Measurements from ENCODE around the gene SHB. TPM values are rescaled to one million over a fixed set of nuclear protein-coding genes. Genes with fewer than 3 reads are reported as not detected.

The SHB gene
- total and polyA plus RNA-seq, 8 donors: 3.5 to 37.7 (median 8.5) TPM

DNA sequence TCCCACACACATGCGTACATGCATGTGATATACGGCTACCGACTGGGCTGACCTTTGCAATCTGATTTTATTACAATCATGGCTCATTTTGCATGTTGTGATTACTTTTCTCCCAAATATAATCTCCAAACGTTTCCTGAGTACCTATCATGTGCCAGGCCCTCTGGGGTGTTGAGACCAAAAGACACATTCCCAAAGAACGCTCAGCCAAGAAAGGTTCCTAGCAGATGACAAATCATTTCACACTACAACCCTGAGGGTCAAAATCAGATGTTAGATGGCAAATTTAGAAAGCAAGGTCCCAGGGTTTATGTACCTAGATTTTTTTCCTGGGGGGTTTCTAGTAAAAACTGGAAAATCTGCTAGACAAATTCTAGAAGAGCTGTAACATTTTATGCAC is 132.7 kb downstream of the SHB start:
- no peak for DNase-seq
- WGBS, 5 donors: 82 to 88% (median 86%) methylated on average over 5 of the region's 5 CpGs
- Histone ChIP-seq H3K9me3 (no peaks in the 10 kb centered on the region), H3K4me1 (peaks cover 0 to 22% (median 15%) of the 10 kb centered on the region in 4 donors), H3K4me3 (no peak overlapping the region), H3K27me3 (no peaks in the 10 kb centered on the region), H3K36me3 (peaks cover 0 to 13% (median 1%) of the 10 kb centered on the region in 4 donors), H3K27ac (no peak overlapping the region)
- TF ChIP-seq, protein P1, sequence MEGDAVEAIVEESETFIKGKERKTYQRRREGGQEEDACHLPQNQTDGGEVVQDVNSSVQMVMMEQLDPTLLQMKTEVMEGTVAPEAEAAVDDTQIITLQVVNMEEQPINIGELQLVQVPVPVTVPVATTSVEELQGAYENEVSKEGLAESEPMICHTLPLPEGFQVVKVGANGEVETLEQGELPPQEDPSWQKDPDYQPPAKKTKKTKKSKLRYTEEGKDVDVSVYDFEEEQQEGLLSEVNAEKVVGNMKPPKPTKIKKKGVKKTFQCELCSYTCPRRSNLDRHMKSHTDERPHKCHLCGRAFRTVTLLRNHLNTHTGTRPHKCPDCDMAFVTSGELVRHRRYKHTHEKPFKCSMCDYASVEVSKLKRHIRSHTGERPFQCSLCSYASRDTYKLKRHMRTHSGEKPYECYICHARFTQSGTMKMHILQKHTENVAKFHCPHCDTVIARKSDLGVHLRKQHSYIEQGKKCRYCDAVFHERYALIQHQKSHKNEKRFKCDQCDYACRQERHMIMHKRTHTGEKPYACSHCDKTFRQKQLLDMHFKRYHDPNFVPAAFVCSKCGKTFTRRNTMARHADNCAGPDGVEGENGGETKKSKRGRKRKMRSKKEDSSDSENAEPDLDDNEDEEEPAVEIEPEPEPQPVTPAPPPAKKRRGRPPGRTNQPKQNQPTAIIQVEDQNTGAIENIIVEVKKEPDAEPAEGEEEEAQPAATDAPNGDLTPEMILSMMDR (IDR thresholded peaks at IDR 0.05): no peak
- TF ChIP-seq POLR2A (IDR thresholded peaks at IDR 0.05): no peak
- TF ChIP-seq EP300 (IDR thresholded peaks at IDR 0.05): no peak
- no peak for TF ChIP-seq POLR2AphosphoS5 (IDR thresholded peaks at IDR 0.05)
- intact Hi-C loops (cut with DNase I; ENCODE audit: low total_unique reads): no loop called here

DNA sequence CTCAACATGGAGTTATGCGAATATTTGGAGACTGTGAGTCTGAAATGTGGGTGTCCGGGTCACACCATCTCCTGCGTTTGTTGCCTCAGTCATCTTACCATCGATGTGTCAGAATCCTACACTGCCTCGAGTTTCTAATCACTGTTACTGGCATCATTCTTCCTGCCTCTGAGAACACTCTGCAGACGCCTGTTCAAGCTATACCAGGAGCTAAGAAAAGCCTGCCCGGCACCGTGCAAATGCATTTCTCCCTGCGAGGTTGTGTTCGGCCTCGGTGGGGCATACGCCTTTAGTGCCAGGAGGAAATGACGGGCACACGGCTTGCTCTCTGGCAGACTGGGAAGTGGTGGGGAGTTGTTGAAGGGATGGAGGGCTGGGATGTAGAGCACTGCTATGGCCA is 133.9 kb downstream of the SHB start:
- no peak overlapping the region for H3K4me3 ChIP-seq
- H3K36me3 ChIP-seq: peaks cover 0 to 12% (median 1%) of the 10 kb centered on the region in 4 donors
- TF ChIP-seq, protein P1 (IDR thresholded peaks at IDR 0.05): no peak
- TF ChIP-seq EP300 (IDR thresholded peaks at IDR 0.05): no peak
- TF ChIP-seq POLR2AphosphoS5 (IDR thresholded peaks at IDR 0.05): no peak
- no peak for TF ChIP-seq POLR2A (IDR thresholded peaks at IDR 0.05)
- H3K27ac ChIP-seq: no peak overlapping the region
- no peak for DNase-seq
- H3K9me3 ChIP-seq: no peaks in the 10 kb centered on the region
- intact Hi-C loops (cut with DNase I; ENCODE audit: low total_unique reads): no loop called here
- 89 to 93% (median 91%) methylated on average over 14 of the region's 14 CpGs for WGBS, 5 donors
- no peaks in the 10 kb centered on the region for H3K27me3 ChIP-seq
- peaks cover 0 to 22% (median 15%) of the 10 kb centered on the region in 4 donors for H3K4me1 ChIP-seq

DNA sequence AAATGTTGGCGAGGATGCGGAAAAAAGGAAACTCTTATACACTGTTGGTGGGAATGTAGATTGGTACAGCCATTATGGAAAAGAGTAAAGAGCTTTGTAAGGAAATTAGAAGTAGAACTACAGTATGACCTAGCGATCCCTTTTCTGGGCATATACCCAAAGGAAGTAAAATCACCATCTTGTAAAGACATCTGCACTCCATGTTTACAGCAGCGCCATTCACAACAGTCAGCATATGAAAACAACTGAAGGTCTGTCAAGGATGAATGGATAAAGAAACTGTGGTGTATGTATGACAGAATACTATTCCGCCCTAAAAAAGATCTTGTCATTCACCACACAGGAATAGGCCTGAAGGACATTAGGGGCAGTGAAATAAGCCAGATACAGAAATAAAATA is 137.4 kb downstream of the SHB start:
- no peaks in the 10 kb centered on the region for H3K9me3 ChIP-seq
- no peak overlapping the region for H3K4me3 ChIP-seq
- H3K4me1 ChIP-seq: peaks cover 0 to 17% (median 5%) of the 10 kb centered on the region in 4 donors
- TF ChIP-seq, protein P1 (IDR thresholded peaks at IDR 0.05): no peak
- no peak for TF ChIP-seq POLR2A (IDR thresholded peaks at IDR 0.05)
- no peak for TF ChIP-seq EP300 (IDR thresholded peaks at IDR 0.05)
- TF ChIP-seq POLR2AphosphoS5 (IDR thresholded peaks at IDR 0.05): no peak
- H3K27ac ChIP-seq: no peak overlapping the region
- DNase-seq: no peak
- intact Hi-C loops (cut with DNase I; ENCODE audit: low total_unique reads): no loop called here
- peaks cover 6 to 13% (median 8%) of the 10 kb centered on the region in 4 donors for H3K36me3 ChIP-seq
- no peaks in the 10 kb centered on the region for H3K27me3 ChIP-seq
- 91 to 98% (median 94%) methylated on average over 5 of the region's 5 CpGs for WGBS, 5 donors

DNA sequence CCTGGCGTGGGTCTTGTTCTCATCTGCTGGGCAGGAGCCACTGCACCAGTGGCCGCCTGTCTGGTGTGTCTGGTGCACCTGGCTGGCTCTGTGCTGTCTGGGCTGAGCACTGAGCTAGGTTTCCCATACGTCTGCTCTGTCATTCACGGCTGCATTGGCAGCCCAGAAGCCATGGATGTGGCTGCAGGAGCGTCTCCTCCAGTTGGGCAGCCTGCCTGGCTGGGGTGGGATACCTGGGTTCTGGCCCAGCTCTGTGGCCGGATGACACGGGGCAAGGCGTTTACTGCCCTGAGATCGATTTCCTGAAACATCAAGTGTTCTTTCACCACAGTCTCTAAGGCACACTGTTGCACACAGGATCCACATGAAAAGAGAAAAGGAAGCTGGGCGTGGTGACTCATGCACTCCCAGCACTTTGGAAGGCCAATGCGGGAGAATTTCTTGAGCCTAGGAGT is 139.6 kb downstream of the SHB start:
- no peak for TF ChIP-seq POLR2A (IDR thresholded peaks at IDR 0.05)
- TF ChIP-seq POLR2AphosphoS5 (IDR thresholded peaks at IDR 0.05): no peak
- no peak for TF ChIP-seq EP300 (IDR thresholded peaks at IDR 0.05)
- TF ChIP-seq, protein P1 (IDR thresholded peaks at IDR 0.05): no peak
- H3K27me3 ChIP-seq: no peaks in the 10 kb centered on the region
- DNase-seq: no peak
- no peak overlapping the region for H3K4me3 ChIP-seq
- no peaks in the 10 kb centered on the region for H3K9me3 ChIP-seq
- peaks cover 0 to 29% (median 9%) of the 10 kb centered on the region in 4 donors for H3K4me1 ChIP-seq
- 64 to 85% (median 76%) methylated on average over 11 of the region's 11 CpGs for WGBS, 5 donors
- intact Hi-C loops (cut with DNase I; ENCODE audit: low total_unique reads): loop anchor here (10.0 kb wide), 1 partner anchor 85 kb away; no protein-coding TSS in a partner anchor
- H3K27ac ChIP-seq: no peak overlapping the region
- peaks cover 6 to 13% (median 8%) of the 10 kb centered on the region in 4 donors for H3K36me3 ChIP-seq
